Stimulated activated memory B cell treated with anti-CD40 and anti-IgM and Interleukin-4, amounts not matched to agents 10 μg/mL and 1 μg/mL and 100 μg/mL, for 72 hours (primary cell): ENCODE results near the gene ROPN1B.
A peak's percentile ranks its signal among the peaks of the same experiment; 100 is the strongest.

Experiments used
- ATAC-seq: fragments of 150-1000 bp; cut with Tn5 transposase; 2 replicates; pipeline ENCODE4 v1.10.0; 2021
- H3K27ac Mint-ChIP-seq: one replicate; pipeline ENCODE4 v1.8.0; 2022; ENCODE audit warnings: mild to moderate bottlenecking, mixed read lengths
- H3K27me3 Mint-ChIP-seq: one replicate; pipeline ENCODE4 v1.8.0; 2022; ENCODE audit warnings: mixed read lengths
- H3K36me3 Mint-ChIP-seq: one replicate; pipeline ENCODE4 v1.8.0; 2022; ENCODE audit warnings: mixed read lengths
- H3K4me1 Mint-ChIP-seq: one replicate; pipeline ENCODE4 v1.8.0; 2022; ENCODE audit warnings: mixed read lengths
- H3K4me3 Mint-ChIP-seq: one replicate; pipeline ENCODE4 v1.8.0; 2022; ENCODE audit warnings: mild to moderate bottlenecking, moderate library complexity, mixed read lengths
- H3K9me3 Mint-ChIP-seq: one replicate; pipeline ENCODE4 v1.8.0; 2022; ENCODE audit warnings: mixed read lengths

Gene ROPN1B

DNA sequence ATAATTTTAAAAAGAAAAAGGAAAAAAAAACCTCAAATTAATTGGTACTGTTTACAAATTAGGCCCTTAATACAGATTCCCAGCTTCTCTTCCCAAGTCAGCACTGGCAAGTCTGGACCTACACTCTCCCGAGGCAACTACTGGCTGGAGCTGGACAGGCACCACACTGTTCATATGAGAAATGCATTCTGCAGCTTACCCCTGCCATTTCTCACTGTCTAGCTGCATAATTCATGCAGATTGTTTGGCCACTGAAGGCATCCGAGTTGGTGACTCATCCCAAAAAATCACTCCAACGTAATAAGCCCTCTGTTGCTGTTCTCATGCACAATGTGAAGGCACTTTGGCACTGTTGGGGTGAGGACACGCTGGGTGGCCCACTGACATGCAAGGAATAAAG is 45.3 kb downstream of the ROPN1B start:
- H3K36me3 Mint-ChIP-seq, result peaks cover 75% of the 10 kb centered on the region
- no peaks in the 10 kb centered on the region for H3K4me1 Mint-ChIP-seq
- H3K27me3 Mint-ChIP-seq, result no peaks in the 10 kb centered on the region
- H3K27ac Mint-ChIP-seq, result no peak overlapping the region
- peaks cover 4% of the 10 kb centered on the region for H3K9me3 Mint-ChIP-seq
- no peak overlapping the region for H3K4me3 Mint-ChIP-seq
- ATAC-seq, result no peak

GRCh38 chr3:126015075-126015474 is 46.1 kb downstream of the ROPN1B start:
- Mint-ChIP-seq H3K9me3 (peaks cover 4% of the 10 kb centered on the region), H3K4me3 (no peak overlapping the region), H3K27ac (no peak overlapping the region), H3K4me1 (no peaks in the 10 kb centered on the region), H3K36me3 (peaks cover 72% of the 10 kb centered on the region), H3K27me3 (no peaks in the 10 kb centered on the region)
- ATAC-seq, result no peak

GRCh38 chr3:126016616-126017015 is 47.6 kb downstream of the ROPN1B start:
- H3K9me3 Mint-ChIP-seq, result no peaks in the 10 kb centered on the region
- H3K36me3 Mint-ChIP-seq, result peaks cover 72% of the 10 kb centered on the region
- no peaks in the 10 kb centered on the region for H3K27me3 Mint-ChIP-seq
- H3K27ac Mint-ChIP-seq, result no peak overlapping the region
- ATAC-seq, result no peak
- no peak overlapping the region for H3K4me3 Mint-ChIP-seq
- H3K4me1 Mint-ChIP-seq, result no peaks in the 10 kb centered on the region

GRCh38 chr3:126017362-126017761 is 48.4 kb downstream of the ROPN1B start:
- no peak overlapping the region for H3K4me3 Mint-ChIP-seq
- H3K4me1 Mint-ChIP-seq, result no peaks in the 10 kb centered on the region
- peaks cover 72% of the 10 kb centered on the region for H3K36me3 Mint-ChIP-seq
- no peak for ATAC-seq
- no peaks in the 10 kb centered on the region for H3K27me3 Mint-ChIP-seq
- no peaks in the 10 kb centered on the region for H3K9me3 Mint-ChIP-seq
- H3K27ac Mint-ChIP-seq, result no peak overlapping the region

DNA sequence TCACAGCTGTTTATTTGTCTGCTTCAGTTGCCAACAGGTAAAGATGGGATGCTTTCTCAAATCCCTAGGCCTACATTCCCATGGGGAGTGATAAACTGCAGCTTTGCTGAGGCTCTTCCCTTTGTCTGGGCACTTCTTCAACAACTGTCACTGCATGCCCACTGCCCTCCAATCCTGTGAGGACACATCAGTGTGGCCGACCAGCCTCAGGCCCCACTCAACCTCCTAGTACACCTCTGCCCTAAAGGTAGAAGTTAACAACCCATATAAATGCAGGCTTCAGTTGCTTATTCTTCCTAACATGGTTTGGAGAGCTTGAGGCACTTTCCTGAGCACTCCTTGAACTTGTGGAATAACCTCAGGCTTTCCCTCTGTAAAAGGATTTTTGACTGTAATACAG is 49.6 kb downstream of the ROPN1B start:
- H3K27ac Mint-ChIP-seq, result no peak overlapping the region
- no peaks in the 10 kb centered on the region for H3K4me1 Mint-ChIP-seq
- H3K36me3 Mint-ChIP-seq, result peaks cover 64% of the 10 kb centered on the region
- no peak for ATAC-seq
- no peak overlapping the region for H3K4me3 Mint-ChIP-seq
- no peaks in the 10 kb centered on the region for H3K27me3 Mint-ChIP-seq
- no peaks in the 10 kb centered on the region for H3K9me3 Mint-ChIP-seq

DNA sequence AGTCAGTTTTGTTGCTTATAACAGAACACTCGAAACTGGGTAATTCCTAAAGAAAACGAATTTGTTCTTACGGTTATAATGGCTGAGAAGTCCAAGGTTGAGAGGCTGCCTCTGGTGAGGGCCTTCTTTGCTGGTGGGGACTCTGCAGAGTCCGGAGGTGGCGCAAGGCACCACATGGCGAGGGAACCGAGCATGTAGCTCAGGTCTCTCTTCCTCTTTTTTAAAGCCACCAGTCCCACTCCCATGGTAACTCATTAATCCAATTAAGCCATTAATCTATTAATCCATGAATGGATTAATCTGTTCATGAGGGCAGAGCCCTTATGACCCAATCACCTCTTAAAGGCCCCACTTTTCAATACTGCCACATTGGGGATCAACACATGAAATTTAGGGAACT is 50.0 kb downstream of the ROPN1B start:
- no peak overlapping the region for H3K27ac Mint-ChIP-seq
- peaks cover 60% of the 10 kb centered on the region for H3K36me3 Mint-ChIP-seq
- no peaks in the 10 kb centered on the region for H3K9me3 Mint-ChIP-seq
- no peak overlapping the region for H3K4me3 Mint-ChIP-seq
- no peaks in the 10 kb centered on the region for H3K4me1 Mint-ChIP-seq
- H3K27me3 Mint-ChIP-seq, result no peaks in the 10 kb centered on the region
- ATAC-seq, result no peak

GRCh38 chr3:126019683-126020082 is 50.7 kb downstream of the ROPN1B start:
- no peaks in the 10 kb centered on the region for H3K4me1 Mint-ChIP-seq
- peaks cover 58% of the 10 kb centered on the region for H3K36me3 Mint-ChIP-seq
- no peak overlapping the region for H3K4me3 Mint-ChIP-seq
- no peak for ATAC-seq
- no peak overlapping the region for H3K27ac Mint-ChIP-seq
- no peaks in the 10 kb centered on the region for H3K9me3 Mint-ChIP-seq
- no peaks in the 10 kb centered on the region for H3K27me3 Mint-ChIP-seq

DNA sequence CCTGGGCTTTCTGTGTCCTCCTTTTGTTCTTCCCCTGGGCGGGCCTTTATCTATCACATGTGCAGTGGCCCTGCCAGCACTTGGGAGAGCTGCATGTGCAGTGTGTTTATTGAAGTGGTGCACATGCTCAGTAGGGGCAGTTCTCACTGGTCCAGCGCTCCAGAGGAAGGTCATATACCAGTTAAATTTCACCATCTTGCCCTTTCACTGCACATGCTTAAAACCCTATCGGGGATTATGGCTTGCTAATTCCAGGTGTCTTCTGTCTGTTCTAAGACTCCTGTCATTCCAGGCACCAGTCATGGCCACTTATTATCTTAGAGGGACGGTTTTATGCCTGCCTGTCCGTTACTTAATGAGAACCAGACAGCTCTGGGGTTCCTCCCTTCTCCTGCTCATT is 52.2 kb downstream of the ROPN1B start:
- no peak overlapping the region for H3K4me3 Mint-ChIP-seq
- H3K9me3 Mint-ChIP-seq, result no peaks in the 10 kb centered on the region
- ATAC-seq, result no peak
- H3K36me3 Mint-ChIP-seq, result peaks cover 47% of the 10 kb centered on the region
- H3K4me1 Mint-ChIP-seq, result peaks cover 11% of the 10 kb centered on the region
- peak overlapping the region; percentile 40 for H3K27ac Mint-ChIP-seq
- no peaks in the 10 kb centered on the region for H3K27me3 Mint-ChIP-seq

DNA sequence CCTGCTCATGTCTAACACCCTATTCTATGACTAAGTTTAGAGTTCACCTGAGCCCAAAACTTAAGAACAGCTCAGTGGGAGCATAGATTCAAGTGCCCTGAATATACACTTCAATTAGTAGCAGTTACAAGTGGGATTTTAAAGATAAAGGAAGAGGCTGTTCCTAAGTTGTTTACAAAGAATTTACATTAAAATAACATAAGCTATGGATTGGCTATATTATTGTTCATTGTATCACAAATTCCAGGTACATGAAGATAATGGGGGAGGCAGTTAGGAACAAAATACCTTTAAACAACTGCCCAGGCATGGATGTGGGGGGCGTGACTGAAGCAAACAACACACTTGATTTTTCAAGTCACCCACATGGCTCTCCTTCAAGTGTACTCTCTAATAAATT is 52.7 kb downstream of the ROPN1B start:
- Mint-ChIP-seq H3K4me3 (no peak overlapping the region), H3K36me3 (peaks cover 47% of the 10 kb centered on the region), H3K4me1 (peaks cover 15% of the 10 kb centered on the region), H3K27me3 (no peaks in the 10 kb centered on the region), H3K9me3 (no peaks in the 10 kb centered on the region), H3K27ac (no peak overlapping the region)
- no peak for ATAC-seq

DNA sequence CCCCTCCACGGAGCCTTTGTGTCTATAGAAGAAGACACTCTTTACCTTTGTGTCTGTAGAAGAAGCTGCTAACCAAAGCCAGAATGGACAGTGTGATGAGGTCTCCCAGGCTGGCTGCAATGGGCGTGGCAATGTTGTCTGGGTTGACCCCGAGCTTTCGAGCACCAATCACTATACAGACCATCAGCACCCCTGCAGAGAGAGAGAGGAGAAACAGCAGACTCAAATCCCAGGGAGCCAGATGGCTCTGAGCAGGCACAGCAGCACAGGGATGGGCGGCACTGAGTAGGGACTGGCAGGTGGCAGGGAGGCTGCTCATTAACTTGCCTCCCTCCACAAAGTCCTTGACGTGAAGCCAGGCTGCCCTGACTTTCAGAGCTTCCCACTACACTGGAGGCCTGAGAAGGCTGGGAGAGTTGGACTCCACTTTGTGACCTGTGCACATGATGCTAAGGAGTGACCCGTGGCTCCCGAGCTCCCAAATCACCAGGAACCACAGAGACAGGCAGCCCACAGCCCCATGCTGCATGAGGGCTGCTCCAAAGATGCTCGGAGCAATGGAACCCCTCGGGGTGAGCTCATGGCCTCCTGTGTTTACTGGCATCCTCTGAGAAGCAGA is 53.9 kb downstream of the ROPN1B start:
- Mint-ChIP-seq H3K4me1 (peaks cover 21% of the 10 kb centered on the region), H3K4me3 (no peak overlapping the region)

GRCh38 chr3:126023390-126023789 is 54.4 kb downstream of the ROPN1B start:
- Mint-ChIP-seq H3K36me3 (peaks cover 57% of the 10 kb centered on the region), H3K9me3 (peaks cover 3% of the 10 kb centered on the region)
- ATAC-seq, result no peak

More for the DNA sequence above, 53.9 kb downstream of the ROPN1B start:
- Mint-ChIP-seq H3K27me3 (no peaks in the 10 kb centered on the region), H3K36me3 (peaks cover 52% of the 10 kb centered on the region), H3K27ac (no peak overlapping the region), H3K9me3 (peaks cover 2% of the 10 kb centered on the region)
- ATAC-seq, result no peak

GRCh38 chr3:126024049-126024854 is 55.3 kb downstream of the ROPN1B start:
- Mint-ChIP-seq H3K9me3 (peaks cover 3% of the 10 kb centered on the region), H3K4me3 (no peak overlapping the region), H3K27me3 (no peaks in the 10 kb centered on the region), H3K4me1 (peaks cover 21% of the 10 kb centered on the region), H3K36me3 (peaks cover 66% of the 10 kb centered on the region), H3K27ac (no peak overlapping the region)
- no peak for ATAC-seq

More at GRCh38 chr3:126023390-126023789, 54.4 kb downstream of the ROPN1B start:
- Mint-ChIP-seq H3K4me3 (no peak overlapping the region), H3K4me1 (peaks cover 21% of the 10 kb centered on the region), H3K27ac (no peak overlapping the region), H3K27me3 (no peaks in the 10 kb centered on the region)

DNA sequence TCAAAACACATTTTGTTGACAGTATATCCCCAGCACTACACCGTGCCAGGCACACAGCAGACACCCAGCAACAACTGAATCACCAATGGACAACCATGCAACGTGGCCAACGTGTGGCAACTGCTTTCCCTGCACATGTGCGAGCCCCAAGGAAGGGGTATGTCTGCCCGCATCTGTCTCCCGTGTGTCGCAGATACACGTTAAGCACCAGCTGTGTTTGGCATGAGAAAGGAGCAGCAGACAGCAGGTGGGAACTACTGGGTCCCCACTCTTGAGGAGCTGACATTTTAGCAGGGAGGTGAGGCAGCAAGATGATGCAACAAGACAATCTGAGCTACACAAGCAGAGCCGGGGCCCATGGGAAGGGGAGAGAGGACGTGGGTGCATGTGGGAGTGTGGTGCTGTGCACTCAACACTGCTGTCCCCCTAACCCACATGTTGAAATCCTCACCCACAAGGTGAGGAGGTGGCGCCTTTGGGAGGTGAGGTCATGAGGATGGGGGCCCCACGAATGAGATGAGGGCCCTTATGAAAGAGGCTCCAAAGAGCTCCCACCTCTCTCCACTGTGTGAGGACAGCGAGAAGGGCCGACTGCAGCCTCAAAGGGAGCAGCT is 56.2 kb downstream of the ROPN1B start:
- peaks cover 21% of the 10 kb centered on the region for H3K4me1 Mint-ChIP-seq
- no peaks in the 10 kb centered on the region for H3K27me3 Mint-ChIP-seq
- ATAC-seq, result no peak
- peaks cover 68% of the 10 kb centered on the region for H3K36me3 Mint-ChIP-seq
- peaks cover 3% of the 10 kb centered on the region for H3K9me3 Mint-ChIP-seq
- peak overlapping the region; percentile 67 for H3K27ac Mint-ChIP-seq
- no peak overlapping the region for H3K4me3 Mint-ChIP-seq

DNA sequence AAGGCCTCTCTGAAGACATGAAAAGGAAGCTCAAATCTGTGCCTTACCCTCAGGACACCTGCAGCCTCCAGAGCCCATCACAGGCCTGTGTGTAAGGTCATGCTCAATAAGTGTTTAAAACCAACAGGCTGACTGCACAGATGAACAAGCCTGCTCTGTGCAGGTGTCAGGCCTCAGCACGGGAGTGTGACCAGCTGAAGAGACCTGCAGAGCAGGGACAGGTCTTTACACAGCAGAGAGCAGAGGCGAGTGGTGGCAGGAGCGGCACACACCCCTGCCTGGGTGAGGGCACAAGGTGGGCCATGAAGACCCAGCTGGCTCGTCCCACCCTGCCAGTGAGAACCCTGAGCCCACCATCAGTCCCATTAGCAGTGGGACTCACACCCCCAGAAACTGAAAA is 56.9 kb downstream of the ROPN1B start:
- H3K4me1 Mint-ChIP-seq, result peaks cover 21% of the 10 kb centered on the region
- peaks cover 3% of the 10 kb centered on the region for H3K9me3 Mint-ChIP-seq
- no peaks in the 10 kb centered on the region for H3K27me3 Mint-ChIP-seq
- peaks cover 67% of the 10 kb centered on the region for H3K36me3 Mint-ChIP-seq
- H3K27ac Mint-ChIP-seq, result peak overlapping the region; percentile 67
- H3K4me3 Mint-ChIP-seq, result peak overlapping the region; percentile 7
- ATAC-seq, result peak; percentile 84

GRCh38 chr3:126026277-126026751 is 57.3 kb downstream of the ROPN1B start:
- Mint-ChIP-seq H3K4me1 (peaks cover 21% of the 10 kb centered on the region), H3K27ac (peak overlapping the region; percentile 67), H3K4me3 (no peak overlapping the region), H3K9me3 (peaks cover 3% of the 10 kb centered on the region), H3K27me3 (no peaks in the 10 kb centered on the region), H3K36me3 (peaks cover 63% of the 10 kb centered on the region)
- peak; percentile 75 for ATAC-seq
